GM23338 (cell line): ENCODE results near the gene YOD1. TPM values are rescaled to one million over a fixed set of nuclear protein-coding genes. Genes with fewer than 3 reads are reported as not detected.

ENCODE experiments used
- ATAC-seq: fragments of 200-7000 bp; cut with Tn5 transposase; 3 replicates; pipeline ENCODE4 v1.9.1; 2020
- DNase-seq: peaks from one replicate; pipeline ENCODE4 v3.0.0-alpha.2; 2015; ENCODE audit warnings: low spot score
- H2AFZ ChIP-seq: fragments of 200-600 bp; sonication (generic); 2 replicates; pipeline ENCODE4 v1.8.0; 2016; ENCODE audit warnings: antibody characterized with exemption, mild to moderate bottlenecking, moderate library complexity
- H3F3A ChIP-seq: fragments of 200-600 bp; sonication (generic); replicated peaks from 2 replicates; pipeline ENCODE4 v1.8.0; 2017; ENCODE audit warnings: antibody characterized with exemption, mixed run types, low read depth
- H3K27ac ChIP-seq: fragments of 200-600 bp; sonication (generic); 2 replicates; pipeline ENCODE4 v1.6.1; 2016; ENCODE audit warnings: low read depth
- H3K27me3 ChIP-seq: fragments of 200-600 bp; sonication (generic); 2 replicates; pipeline ENCODE4 v1.8.0; 2016; ENCODE audit warnings: mild to moderate bottlenecking, mixed run types, moderate library complexity; ENCODE audit not compliant: insufficient read depth
- H3K36me3 ChIP-seq: fragments of 200-600 bp; sonication (generic); 2 replicates; pipeline ENCODE4 v1.8.0; 2016; ENCODE audit warnings: mild to moderate bottlenecking; ENCODE audit not compliant: insufficient read depth
- H3K4me1 ChIP-seq: fragments of 200-600 bp; sonication (generic); 2 replicates; pipeline ENCODE4 v1.8.0; 2016; ENCODE audit warnings: mild to moderate bottlenecking, moderate library complexity; ENCODE audit not compliant: insufficient read depth
- H3K4me2 ChIP-seq: fragments of 200-600 bp; sonication (generic); 2 replicates; pipeline ENCODE4 v1.7.1; 2017; ENCODE audit warnings: mixed run types
- H3K4me3 ChIP-seq: fragments of 200-600 bp; sonication (generic); 2 replicates; pipeline ENCODE4 v1.6.1; 2016; ENCODE audit warnings: mixed run types
- H3K79me2 ChIP-seq: fragments of 200-600 bp; sonication (generic); replicated peaks from 2 replicates; pipeline ENCODE4 v1.8.0; 2017; ENCODE audit warnings: mild to moderate bottlenecking; ENCODE audit not compliant: insufficient read depth
- H3K9me2 ChIP-seq: fragments of 200-600 bp; sonication (generic); 2 replicates; pipeline ENCODE4 v1.8.0; 2017; ENCODE audit not compliant: insufficient read depth
- H4K20me1 ChIP-seq: fragments of 200-600 bp; sonication (generic); replicated peaks from 2 replicates; pipeline ENCODE4 v1.8.0; 2017; ENCODE audit warnings: mild to moderate bottlenecking; ENCODE audit not compliant: insufficient read depth
- H3K27ac Mint-ChIP-seq: 2 replicates; pipeline ENCODE4 v1.8.0; 2020; ENCODE audit warnings: inconsistent platforms, mild to moderate bottlenecking, moderate library complexity, mixed read lengths
- H3K27me3 Mint-ChIP-seq: 3 replicates; pipeline ENCODE4 v1.8.0; 2022; ENCODE audit warnings: low read depth, mild to moderate bottlenecking, moderate library complexity, mixed read lengths, inconsistent platforms; ENCODE audit not compliant: insufficient read depth, poor library complexity
- H3K36me3 Mint-ChIP-seq: 3 replicates; pipeline ENCODE4 v1.8.0; 2021; ENCODE audit warnings: low read depth, mild to moderate bottlenecking, inconsistent platforms, moderate library complexity, mixed read lengths
- H3K4me1 Mint-ChIP-seq: 3 replicates; pipeline ENCODE4 v1.8.0; 2020; ENCODE audit warnings: mild to moderate bottlenecking, inconsistent platforms, mixed read lengths
- H3K4me3 Mint-ChIP-seq: 3 replicates; pipeline ENCODE4 v1.8.0; 2021; ENCODE audit warnings: moderate library complexity, mild to moderate bottlenecking, inconsistent platforms, mixed read lengths
- H3K9me3 Mint-ChIP-seq: 3 replicates; pipeline ENCODE4 v1.8.0; 2020; ENCODE audit warnings: moderate library complexity, mild to moderate bottlenecking, inconsistent platforms, mixed read lengths
- CTCF ChIP-seq, 2 experiments: fragments of 200-600 bp in 1 of 2; sonication (generic) in 1 of 2; conservative IDR thresholded peaks; 2 replicates each; pipeline versions ENCODE4 v1.5.1 to v1.6.1; 2016 to 2017; ENCODE audit warnings: antibody characterized with exemption in 2 of 2, low read depth in 2 of 2, mild to moderate bottlenecking in 2 of 2, moderate library complexity in 1 of 2
- ETS1 ChIP-seq: IDR thresholded peaks from 2 replicates; pipeline ENCODE4 v1.6.1; 2016; ENCODE audit warnings: antibody characterized with exemption
- EZH2 ChIP-seq: fragments of 200-600 bp; sonication (generic); IDR thresholded peaks from one replicate; pipeline ENCODE4 v1.8.0; 2017; ENCODE audit warnings: antibody characterized with exemption, mild to moderate bottlenecking, low read depth; ENCODE audit not compliant: unreplicated experiment
- EZH2phosphoT487 ChIP-seq: fragments of 200-600 bp; sonication (generic); IDR thresholded peaks from one replicate; pipeline ENCODE4 v1.8.1; 2018; ENCODE audit warnings: antibody characterized with exemption; ENCODE audit not compliant: unreplicated experiment
- JUNB ChIP-seq: IDR thresholded peaks from one replicate; pipeline ENCODE4 v1.6.1; 2016; ENCODE audit warnings: antibody characterized with exemption; ENCODE audit not compliant: unreplicated experiment
- POLR2AphosphoS5 ChIP-seq: IDR thresholded peaks from 2 replicates; pipeline ENCODE4 v1.6.1; 2016; ENCODE audit warnings: antibody characterized with exemption, low read depth
- REST ChIP-seq: IDR thresholded peaks from one replicate; pipeline ENCODE4 v1.6.1; 2018; ENCODE audit warnings: antibody characterized with exemption; ENCODE audit not compliant: unreplicated experiment
- STAT1 ChIP-seq: IDR thresholded peaks from one replicate; pipeline ENCODE4 v1.6.1; 2016; ENCODE audit warnings: antibody characterized with exemption; ENCODE audit not compliant: unreplicated experiment
- ZNF114 ChIP-seq: fragments of 250-450 bp; sonication (Bioruptor Pico); IDR thresholded peaks from 2 replicates; pipeline ENCODE4 v1.5.0; 2020; ENCODE audit warnings: mild to moderate bottlenecking, moderate library complexity
- ZNF331 ChIP-seq: fragments of 250-450 bp; sonication (Bioruptor Pico); IDR thresholded peaks from 2 replicates; pipeline ENCODE4 v1.5.0; 2020; ENCODE audit warnings: low read depth, mild to moderate bottlenecking, moderate library complexity
- polyA plus RNA-seq: library from polyadenylated mRNA; unstranded; fragments of >200 nt; fragmentation: Nextera tagmentation; extraction: Ambion mirVana; gene quantifications from 2 replicates; pipeline ENCODE4 v1.2.1, GENCODE V29; 2016
- total RNA-seq: library from RNA; depleted of rRNA; stranded (reverse); fragments of >200 nt; shearing (Covaris generic); gene quantifications from 2 replicates; pipeline ENCODE4 v1.2.3, GENCODE V29; 2014

YOD1 gene
- total and polyA plus RNA-seq, 2 experiments from 2014 or later, result 4.6 to 21.9 TPM

GRCh38 chr1:207010726-207011125 is 40.3 kb downstream of the YOD1 start (continued):
- TF ChIP-seq ETS1 (no peak), EZH2phosphoT487 (no peak), EZH2 (no peak), CTCF (conservative IDR thresholded peaks at IDR 0.05; ENCODE audit: low read depth in 2 of 2) (no peak)

- no peak overlapping the region for H3K27ac Mint-ChIP-seq
- H3K79me2 ChIP-seq, result no peaks in the 10 kb centered on the region
- H3F3A ChIP-seq, result no peaks in the 10 kb centered on the region
- H3K36me3 ChIP-seq, result no peaks in the 10 kb centered on the region
- 0 out of 2 replicates have a peak, but pooled peaks cover under 1% of the 10 kb centered on the region for H3K9me2 ChIP-seq
- peak overlapping the region; percentile 47; the same call in 1 of the 2 replicates for H2AFZ ChIP-seq
- H3K4me3 Mint-ChIP-seq, result no peak overlapping the region
- no peaks in the 10 kb centered on the region for H3K27me3 ChIP-seq
- H3K27me3 Mint-ChIP-seq, result peaks cover 5% of the 10 kb centered on the region
- no peak overlapping the region for H3K4me3 ChIP-seq
- no peaks in the 10 kb centered on the region for H4K20me1 ChIP-seq
- no peak overlapping the region for H3K27ac ChIP-seq
- no peak overlapping the region for H3K4me2 ChIP-seq
- no peaks in the 10 kb centered on the region for H3K4me1 ChIP-seq
- DNase-seq (no peak), ATAC-seq (no peak)
- no peaks in the 10 kb centered on the region for H3K36me3 Mint-ChIP-seq
- H3K9me3 Mint-ChIP-seq, result no peaks in the 10 kb centered on the region
- H3K4me1 Mint-ChIP-seq, result no peaks in the 10 kb centered on the region
- TF ChIP-seq EZH2, result no peak
- TF ChIP-seq STAT1, result no peak
- TF ChIP-seq EZH2phosphoT487, result no peak
- no peak for TF ChIP-seq REST
- no peak for TF ChIP-seq POLR2AphosphoS5
- no peak for TF ChIP-seq CTCF (conservative IDR thresholded peaks at IDR 0.05; ENCODE audit: low read depth in 2 of 2)
- no peak for TF ChIP-seq ZNF331 (CRISPR knock-in tag)
- no peak for TF ChIP-seq ETS1
- no peak for TF ChIP-seq ZNF114
- TF ChIP-seq JUNB, result no peak
These were observed 41.1 kb downstream of the YOD1 start for GRCh38 chr1:207009945-207010344.
